Pulmonary artery endothelial cell (primary cell): ENCODE results near the gene LCN15. TPM values are rescaled to one million over a fixed set of nuclear protein-coding genes. Genes with fewer than 3 reads are reported as not detected.

Experiments
- DNase-seq: peaks from one replicate; pipeline ENCODE4 v3.0.0-alpha.2; 2011; ENCODE audit warnings: low read depth, low spot score
- total RNA-seq: library from RNA; depleted of rRNA; stranded (reverse); fragments of >200 nt; gene quantifications from 2 replicates; pipeline ENCODE4 v1.2.3, GENCODE V29; 2014

The LCN15 gene
- total RNA-seq, 1 donor from 2014 or later: not detected

DNA sequence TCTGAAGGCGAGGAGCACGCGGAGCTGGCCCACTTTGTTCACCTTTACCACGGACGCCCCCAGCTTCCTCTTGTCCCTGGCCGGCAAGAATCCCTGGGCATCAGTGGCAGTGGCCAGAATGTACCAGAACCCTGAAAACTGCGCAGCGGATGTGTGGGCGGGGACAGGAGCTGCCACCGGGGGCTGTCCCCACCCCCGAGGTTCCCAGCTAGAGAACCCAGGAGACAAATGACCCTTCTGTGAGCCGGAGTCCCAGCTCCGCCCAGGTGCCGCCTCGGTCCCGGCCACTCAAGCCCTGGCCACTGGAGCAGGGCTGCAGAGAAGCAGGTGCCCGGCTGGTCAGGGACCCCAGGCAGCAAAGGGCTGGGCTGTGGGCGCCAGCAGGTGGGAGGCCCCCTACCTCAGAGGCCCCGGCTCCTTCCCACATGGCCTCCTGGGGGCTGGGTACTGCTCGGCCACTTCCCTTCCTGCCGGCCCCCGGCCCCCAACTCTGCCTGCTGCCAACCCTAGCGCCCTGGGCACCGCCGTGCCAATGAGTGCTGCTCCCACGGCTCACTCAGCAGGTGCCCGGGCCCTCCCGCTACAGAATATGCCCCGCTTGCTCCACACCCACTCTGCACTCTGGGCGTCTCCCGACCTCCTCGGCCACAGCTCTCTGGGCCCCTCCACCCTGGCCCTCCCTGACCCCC is 22.3 kb downstream of the LCN15 start:
- DNase-seq: no peak

DNA sequence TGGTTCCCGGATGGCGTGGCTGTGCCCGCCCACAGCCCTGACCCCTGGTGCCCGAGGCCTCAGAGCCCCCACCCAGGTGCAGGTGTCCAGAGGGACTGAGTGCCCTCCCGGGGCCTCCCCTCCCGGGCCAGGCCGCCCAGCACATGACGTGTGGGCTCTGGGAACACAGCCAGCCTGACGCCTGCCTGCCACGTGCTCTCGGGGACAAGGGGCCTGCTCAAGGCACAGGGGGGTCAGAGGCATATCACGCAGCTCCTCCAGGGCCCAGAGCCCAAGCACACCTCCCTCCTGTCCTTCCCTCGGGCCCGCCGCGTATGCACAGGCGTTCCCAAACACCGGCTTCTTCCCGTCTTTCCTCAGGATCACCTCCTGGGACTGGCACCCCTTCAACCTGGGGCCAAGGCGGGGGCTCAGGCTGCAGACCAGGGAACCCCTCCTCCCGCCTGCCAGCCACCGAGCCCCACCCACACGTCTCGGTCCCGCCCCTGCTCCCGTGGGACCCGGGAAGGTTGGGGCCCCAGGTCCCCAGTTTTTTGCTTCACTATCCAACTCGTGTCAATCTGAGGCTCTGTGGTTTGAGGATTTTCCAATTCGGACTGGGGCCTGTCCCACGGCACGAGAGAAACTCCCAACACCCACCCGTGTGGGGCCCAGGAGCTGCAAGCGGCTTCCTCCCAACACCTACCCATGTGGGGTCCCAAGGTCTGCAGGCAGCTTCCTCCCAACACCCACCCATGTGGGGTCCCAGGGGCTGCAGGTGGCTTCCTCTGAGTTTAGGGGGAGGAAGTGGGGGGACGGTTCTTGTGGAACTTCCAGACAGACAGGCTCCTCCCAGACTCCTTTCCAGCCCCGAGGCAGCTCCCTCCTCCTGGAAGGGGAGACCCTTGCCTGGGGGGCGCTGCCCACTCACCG is 23.1 kb downstream of the LCN15 start:
- no peak for DNase-seq

DNA sequence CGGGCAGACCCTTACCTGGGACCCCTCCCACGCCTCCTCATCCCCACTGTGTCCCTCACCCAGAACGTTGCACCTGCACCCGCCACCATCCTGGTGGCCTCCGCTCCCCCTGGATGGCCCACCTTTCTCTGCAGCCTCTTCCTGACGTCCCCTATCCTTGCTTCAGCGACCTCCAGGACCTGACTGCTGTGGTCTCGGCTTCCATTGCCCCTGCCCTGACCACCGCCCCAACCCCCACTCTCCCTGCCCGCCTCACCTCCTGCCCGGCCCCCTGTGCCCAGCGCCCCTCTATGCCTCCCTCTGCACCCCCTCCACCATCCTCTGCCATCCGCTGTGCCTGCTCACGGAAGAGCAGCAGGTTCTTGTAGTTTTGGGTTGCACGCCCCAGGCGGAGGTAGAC is 23.8 kb downstream of the LCN15 start:
- DNase-seq: no peak

DNA sequence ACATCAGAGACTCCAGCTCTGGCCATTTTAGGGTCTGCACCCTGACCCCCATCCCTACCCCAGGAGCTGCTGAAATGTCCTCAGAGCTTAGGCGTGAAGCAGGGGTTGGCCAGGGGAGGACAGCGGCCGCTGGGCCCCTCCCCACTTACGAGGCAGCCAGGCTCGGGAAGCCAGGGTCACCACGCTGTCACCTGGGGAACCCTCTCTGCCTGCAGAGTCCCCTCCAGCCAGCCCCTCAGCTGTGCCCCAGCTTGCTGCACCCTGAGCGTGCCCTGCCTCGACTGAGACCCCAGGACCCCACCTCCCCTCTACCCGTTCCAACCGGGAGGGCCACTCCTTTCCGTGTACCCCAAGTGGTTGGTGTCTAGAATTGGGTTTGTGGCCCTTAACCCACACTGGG is 24.2 kb downstream of the LCN15 start:
- no peak for DNase-seq

DNA sequence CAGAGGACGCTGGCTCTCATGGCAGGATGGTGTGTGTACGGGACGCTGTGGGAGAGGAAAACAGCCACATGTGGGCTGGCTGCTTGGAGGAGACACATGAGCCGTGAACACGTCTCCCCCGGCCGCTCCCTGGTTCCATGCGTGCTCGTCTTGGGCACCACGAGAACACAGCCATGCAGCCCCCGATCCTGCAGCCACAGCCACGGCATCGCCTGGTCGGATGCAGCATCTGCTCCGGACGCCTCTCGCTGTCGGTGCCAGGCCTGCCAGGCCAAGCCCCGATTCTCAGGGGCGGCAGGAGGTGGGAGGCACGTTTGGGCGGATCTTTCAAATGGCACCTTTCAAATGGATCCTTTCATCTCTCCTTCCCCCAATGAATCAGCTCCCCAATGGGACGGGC is 24.8 kb downstream of the LCN15 start:
- DNase-seq: no peak

DNA sequence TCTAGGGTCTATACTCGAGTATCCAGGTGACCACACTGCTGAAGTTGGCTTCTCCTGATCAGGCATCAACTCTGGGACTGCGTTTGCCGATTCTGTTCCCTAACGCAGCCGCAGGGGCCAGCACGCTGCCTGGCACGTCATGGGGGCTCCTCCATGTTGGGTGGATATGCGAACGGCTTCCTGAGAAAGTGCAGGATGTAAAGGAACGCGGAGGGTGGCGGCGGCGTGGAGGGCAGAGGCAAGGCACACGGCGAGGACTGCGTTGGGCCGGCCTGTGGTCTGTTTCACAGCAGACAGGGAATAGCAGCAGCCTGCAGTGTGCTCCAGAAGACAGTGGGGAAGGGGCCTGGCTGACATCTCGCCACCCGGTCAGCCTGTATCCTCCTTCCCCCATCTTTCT is 25.4 kb downstream of the LCN15 start:
- no peak for DNase-seq

DNA sequence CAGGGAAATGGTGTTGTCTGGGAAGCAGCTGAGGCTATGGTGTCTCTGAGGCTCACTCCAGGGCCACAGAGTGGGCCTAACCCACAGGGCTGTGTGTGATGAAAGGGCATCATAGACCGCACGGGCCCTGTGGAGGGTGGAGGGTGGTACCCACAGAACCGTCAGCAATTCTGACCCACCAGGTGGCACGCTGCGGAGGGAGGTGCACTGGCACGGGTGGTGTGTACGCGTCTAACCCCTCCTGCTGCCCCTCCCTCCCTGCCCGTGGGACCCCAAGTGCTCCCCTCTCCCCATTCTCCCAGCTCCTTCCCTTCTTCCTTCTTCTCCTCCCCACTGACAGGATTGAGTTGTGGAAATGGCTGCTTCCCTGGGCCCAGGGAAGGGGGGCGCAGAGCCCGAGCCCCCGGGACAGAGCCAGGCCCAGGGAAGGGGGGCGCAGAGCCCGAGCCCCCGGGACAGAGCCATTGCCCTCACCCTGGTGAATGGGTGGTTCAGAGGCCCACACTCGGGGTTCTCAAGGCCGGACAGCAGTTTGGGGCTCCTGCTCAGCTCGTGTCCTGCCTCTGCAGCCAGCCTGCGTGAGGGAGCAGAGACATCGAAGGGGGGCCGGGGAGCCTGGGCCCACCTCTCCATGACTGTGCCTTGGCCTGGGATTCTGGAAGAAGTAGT is 28.4 kb downstream of the LCN15 start:
- no peak for DNase-seq

DNA sequence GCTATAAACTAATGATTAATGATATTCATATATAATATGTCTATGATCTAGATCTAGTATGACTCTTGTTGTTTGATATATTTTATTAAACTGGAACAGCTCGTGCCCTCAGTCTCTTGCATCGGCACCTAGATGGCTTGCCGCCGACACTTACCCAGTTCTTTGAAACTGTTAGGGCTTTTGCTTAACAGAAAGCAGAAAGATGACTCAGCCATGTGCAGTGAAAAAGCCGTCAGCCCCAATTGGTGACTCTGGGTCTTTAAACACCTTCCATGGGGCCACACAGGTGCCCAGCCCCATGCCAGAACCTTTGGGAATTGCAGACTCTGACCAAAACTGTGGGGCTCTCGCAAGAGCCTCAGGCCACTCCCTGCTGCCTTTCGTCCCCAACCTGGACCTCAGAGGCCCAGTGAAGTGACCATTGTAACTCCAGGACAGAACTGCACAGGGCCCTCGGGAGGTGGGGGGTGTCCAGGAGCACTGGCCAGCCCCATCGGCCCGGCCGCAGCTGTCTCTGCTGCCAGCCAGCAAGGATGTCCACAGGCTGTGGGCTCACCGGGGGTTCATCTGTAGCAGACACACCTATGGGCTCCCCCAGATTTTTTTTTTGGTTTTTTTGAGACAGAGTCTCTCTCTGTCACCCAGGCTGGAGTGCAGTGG is 29.4 kb downstream of the LCN15 start:
- no peak for DNase-seq

DNA sequence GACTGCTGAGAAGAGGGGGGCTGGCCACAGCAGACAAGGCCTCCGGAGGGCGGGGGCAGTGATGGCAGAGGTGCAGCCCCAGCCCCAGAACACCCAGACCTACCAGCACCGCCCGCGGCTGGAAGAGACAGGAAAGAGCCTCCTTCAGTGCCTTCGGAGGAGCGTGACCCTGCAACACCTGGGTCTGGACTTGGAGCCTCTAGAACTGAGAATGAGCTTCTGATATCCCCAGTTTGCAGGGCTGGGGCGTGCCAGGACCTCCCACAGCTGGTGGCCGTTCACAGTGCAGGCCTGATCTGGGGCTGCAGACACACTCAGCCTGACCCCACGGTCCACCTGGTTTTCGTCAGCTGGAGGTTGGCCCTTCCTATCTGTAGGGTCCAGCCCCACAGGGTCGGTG is 30.7 kb downstream of the LCN15 start:
- DNase-seq: no peak

DNA sequence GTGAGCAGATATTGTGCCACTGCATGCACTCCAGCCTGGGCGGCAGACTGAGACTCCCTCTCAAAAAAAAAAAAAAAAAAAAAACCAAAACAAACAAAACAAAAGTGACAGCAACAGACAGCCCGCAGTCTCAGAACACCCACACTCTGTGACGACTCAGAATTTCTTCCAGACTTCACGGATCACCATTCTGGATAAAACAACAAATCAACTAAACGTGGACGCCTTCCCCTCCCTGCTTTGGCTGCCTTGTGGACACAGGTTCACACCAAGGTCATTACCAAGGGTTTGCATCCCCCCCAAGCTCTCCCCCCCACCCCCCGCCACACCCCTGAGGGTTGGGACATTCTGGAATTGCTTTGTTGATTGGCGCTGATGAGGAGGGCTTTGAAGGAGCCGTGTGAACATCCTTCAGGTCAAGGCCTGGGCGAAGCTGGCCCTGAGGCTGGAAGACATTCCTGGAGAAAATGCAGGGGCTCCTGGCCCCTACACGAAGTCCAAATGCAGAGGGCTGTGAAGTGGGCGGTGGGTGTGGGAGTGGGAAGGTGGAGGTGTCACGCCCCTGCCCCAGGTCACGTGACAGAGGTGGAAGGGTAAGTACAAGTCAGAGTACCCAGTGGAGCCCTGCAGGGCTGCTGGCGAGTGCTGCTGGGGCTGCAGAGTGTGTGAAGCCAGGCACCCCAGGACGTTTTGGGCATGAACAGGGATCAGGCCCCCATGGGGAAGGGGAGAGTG is 31.7 kb downstream of the LCN15 start:
- no peak for DNase-seq

DNA sequence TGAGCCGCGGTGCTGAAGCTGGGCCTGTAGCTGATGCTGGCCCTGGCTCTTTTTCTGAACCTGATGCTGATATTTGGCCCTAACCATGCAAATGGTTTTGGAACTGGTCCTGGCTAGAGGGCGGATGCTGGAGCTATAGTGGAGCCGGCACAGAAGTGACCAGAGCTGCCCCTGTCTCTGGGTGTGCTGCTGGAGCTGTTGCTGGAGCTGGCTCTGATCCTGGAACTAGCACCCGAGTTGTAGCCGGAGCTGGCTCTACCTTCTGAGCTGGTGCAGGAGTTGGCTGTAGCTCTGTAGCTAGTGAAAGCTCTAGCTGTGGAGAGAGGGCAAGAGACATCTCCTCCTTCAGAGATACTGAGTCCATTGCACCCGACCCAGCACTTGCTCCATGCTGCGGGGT is 34.4 kb downstream of the LCN15 start:
- no peak for DNase-seq

DNA sequence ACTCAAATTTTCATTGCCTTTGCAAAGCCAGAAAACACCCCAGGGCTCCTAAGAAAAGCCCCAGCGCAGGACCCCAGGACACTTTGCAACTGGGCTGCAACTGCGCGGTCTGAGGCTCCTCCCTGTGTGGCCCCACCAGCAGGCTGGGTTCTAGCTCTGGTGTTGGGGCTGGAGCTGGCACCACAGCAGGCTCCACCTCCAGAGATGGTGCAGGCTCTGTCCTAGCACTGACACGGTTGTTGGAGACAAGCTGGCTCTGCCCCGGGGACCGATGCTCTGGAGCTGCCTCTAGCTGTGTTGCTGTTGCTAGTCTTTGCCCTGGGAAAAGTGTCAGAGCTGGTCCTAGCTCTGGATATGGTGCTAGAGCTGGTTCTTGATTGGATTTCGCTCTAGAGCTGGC is 35.2 kb downstream of the LCN15 start:
- DNase-seq: no peak

DNA sequence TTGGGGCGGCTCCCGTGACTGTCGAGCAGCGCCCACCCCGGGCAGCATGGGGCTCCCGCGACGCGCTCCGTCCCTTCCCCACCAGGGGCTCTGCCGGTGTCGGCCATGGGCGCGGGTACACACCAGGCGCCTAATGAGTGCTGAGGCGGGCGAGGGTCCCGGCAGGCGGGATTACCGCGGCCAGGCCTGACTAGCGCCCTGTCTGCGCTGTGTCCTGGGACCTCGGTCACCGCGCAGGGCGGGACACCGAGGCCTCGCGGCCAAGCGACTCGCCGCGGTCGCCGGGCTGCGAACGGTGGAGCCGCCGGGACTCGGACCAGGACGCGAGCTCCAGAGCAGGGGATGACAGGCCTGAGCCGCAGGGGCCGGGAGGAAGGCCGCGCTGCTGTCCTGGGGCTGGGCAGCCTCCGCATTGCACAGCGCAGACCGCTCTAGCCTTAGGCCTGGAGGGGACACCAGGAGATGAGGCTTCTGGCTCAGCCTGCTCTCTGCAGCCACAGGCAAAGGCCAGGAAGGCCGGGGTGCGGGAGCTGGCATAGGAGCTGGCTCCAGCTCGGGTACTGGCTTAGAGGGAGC is 35.7 kb downstream of the LCN15 start:
- DNase-seq: no peak

DNA sequence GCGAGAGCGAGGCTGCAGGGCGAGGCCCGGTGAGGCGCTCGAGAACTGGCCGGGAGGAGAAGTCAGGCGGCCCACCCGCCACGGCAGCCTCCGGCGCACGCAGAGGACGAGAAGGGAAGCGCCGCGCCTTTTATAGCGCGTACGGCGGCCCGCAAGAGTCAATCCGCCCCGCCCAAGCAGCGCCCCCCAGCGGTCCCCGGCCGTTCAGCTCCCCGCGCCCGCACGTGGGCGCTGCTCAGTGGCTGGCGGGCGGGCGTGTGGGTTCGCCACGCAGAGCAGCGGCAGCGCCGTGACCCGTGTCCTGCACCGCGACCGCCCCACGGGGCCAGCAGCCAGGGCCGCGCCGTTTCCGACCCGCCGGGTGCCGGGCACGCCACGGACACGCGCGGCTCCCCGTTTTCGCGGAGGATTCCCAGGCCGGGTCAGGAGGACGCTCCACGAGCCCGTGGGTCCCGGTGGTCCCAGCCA is 36.2 kb downstream of the LCN15 start:
- peak; percentile 67 for DNase-seq

DNA sequence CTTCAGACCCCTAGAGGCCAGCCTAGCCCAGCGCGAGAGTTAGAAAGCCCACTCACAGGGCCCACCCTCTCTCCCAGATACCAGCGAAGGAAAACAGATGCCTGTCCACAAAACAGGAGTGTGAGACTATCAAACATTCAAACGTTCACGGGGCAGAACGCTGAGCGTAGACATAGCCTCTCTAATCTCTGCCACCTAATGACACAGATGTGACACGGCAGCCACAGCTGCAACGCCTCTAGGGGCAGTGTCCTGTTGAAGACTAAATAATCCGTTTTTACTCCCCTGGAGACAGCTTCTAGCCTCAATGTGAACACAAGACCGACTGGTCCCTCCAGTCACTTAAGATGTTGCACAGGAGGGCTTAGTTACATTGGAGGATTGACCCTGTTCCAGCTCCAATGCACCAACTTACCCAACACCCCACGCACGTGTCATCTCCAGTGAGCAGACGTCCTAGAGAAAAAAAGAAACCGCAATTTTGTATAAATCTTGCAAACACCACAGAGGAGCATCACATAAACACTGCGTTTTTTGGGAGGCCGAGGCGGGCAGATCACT is 37.6 kb downstream of the LCN15 start:
- DNase-seq: no peak

DNA sequence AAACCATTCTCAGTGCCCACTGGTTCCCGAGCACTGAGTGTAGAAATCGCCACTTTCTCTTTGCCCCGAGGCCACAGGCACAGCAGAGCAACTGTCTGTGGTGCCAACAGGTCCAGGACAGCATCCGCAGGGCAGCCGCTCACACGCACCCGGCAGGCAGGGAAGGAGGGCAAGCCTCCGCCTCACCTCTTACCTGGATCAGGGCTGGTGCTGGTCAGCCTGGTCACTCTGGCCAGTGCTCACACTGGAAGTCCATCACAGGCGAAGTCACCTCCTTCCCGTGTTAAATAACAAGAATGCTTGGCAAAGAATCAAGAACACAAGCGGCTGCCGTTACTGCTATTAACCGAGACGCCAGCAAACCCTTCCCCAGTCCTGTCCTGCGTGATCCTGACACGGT is 38.2 kb downstream of the LCN15 start:
- no peak for DNase-seq

DNA sequence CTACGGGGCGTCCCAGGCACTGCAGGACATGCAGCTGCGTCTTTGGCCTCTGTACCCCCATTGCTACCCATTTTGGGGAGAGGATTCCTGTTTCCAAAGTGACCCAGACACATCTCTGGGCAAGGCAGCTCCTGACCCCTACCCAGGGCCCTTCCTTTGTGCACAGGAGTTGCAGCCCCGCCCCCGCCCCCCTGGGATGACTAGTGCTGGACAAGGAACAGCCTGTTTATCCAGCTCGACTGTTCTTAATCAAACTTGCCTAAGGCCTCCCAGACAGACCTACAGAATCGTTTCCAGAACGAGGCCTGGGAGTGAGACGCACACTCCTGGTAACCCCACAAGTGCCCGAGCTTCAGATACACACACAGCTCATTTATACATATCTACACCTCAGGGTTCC is 38.7 kb downstream of the LCN15 start:
- peak; percentile 48 for DNase-seq

DNA sequence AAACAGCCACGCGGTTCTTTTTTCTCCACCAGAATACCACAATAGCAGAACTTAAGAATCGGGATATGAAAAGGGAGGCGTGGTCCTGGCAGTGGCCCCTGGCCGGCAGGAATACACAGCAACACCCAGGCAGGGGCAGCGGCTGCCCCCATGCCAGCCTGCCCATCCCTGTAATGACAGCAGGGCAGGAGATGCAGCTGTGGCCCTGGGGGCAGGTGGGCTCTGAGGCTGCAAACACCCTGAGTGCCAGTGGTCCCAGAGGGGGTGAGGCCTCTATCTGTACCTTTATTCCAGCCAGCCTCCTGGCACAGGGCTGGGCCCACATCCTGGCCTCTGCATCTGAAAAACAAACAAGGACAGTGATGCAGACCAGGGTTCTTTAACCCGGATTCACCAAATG is 39.5 kb downstream of the LCN15 start:
- DNase-seq: no peak

DNA sequence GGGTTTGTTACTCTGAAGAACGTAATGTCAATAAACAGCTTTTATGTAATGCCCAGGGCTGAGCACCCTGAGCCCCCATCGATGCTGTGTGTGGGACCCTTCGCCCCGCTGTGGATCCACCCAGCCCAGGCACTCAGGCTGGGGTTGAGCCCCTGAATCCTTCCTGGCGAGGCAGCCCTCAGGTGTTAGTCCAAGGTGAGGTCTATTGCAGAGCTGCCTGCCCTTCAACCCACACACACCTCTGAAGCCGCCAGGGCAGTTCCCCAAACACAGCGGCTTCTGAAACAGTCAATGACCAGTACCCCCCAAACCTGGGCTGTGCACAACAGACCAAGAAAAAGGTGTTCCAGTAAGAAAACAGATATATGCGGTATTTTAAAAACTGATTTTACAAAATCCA is 40.3 kb downstream of the LCN15 start:
- no peak for DNase-seq

DNA sequence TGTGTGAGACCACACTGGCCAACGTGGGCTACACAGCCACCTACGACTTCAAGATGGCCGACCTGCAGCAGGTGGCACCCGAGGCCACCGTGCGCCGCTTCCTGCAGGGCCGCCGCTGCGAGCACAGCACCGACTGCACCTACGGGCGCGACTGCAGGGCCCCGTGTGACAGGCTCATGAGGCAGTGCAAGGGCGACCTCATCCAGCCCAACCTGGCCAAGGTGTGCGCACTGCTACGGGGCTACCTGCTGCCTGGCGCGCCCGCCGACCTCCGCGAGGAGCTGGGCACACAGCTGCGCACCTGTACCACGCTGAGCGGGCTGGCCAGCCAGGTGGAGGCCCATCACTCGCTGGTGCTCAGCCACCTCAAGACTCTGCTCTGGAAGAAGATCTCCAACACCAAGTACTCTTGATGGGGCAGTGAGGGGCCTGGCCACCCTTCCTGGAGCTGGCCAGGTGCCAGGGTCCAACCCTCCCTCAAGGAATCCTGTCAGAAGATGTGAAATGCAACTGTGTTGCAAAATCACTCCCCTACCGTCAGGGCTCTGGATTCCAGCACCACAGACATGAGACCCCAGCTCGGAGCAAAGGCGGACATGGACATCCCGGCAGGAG is 40.8 kb downstream of the LCN15 start:
- DNase-seq: no peak
